Colonic mucosa (tissue), 4 donors: Measurements from ENCODE around the gene MTPN. TPM values are rescaled to one million over a fixed set of nuclear protein-coding genes. Genes with fewer than 3 reads are reported as not detected.

ENCODE experiments used
- DNase-seq: peaks from one replicate; pipeline ENCODE4 v3.0.0-alpha.2; 2020
- H3K27ac ChIP-seq: fragments of 200-600 bp; one replicate; pipeline ENCODE4 v1.8.0; 2021
- H3K27me3 ChIP-seq: fragments of 200-600 bp; one replicate; pipeline ENCODE4 v1.8.0; 2021
- H3K36me3 ChIP-seq: fragments of 200-600 bp; one replicate; pipeline ENCODE4 v1.8.0; 2021
- H3K4me1 ChIP-seq: fragments of 200-600 bp; one replicate; pipeline ENCODE4 v1.8.0; 2021; ENCODE audit warnings: mild to moderate bottlenecking
- H3K4me3 ChIP-seq: fragments of 200-600 bp; one replicate; pipeline ENCODE4 v1.8.0; 2021
- H3K9ac ChIP-seq, 2 donors: one replicate each; pipeline ENCODE4 v1.7.0; 2013; ENCODE audit warnings: control low read depth in 2 of 2, low read depth in 2 of 2, low read length in 2 of 2
- H3K9me3 ChIP-seq: fragments of 200-600 bp; one replicate; pipeline ENCODE4 v1.8.0; 2021
- intact Hi-C: fragments of 100-400 bp; cut with DNase I; formaldehyde crosslinking; loops from one replicate; pipeline ENCODE4 v1.14.1; 2022
- total RNA-seq, 2 donors: library from RNA; stranded (reverse); fragmentation: NEBNext Ultra II Directional in 1 of 2; extraction: Animal tissue kit (Norgen Biotek cat#: 25700) in 1 of 2; gene quantifications; one replicate each; pipeline ENCODE4 v1.2.1, GENCODE V29; 2021
- TF ChIP-seq, protein P1 (sequence below): fragments of 200-600 bp; IDR thresholded peaks from one replicate; pipeline ENCODE4 v1.8.0; 2022; ENCODE audit warnings: antibody characterized with exemption, mild to moderate bottlenecking
- donor health status: healthy.
- donor health status: DM: no; HTN: no; CAD: no.
- donor health status: DM: no; HTN: no; CAD: no.

MTPN gene
- total RNA-seq, 2 donors from 2014 or later: 101 to 109 TPM

DNA sequence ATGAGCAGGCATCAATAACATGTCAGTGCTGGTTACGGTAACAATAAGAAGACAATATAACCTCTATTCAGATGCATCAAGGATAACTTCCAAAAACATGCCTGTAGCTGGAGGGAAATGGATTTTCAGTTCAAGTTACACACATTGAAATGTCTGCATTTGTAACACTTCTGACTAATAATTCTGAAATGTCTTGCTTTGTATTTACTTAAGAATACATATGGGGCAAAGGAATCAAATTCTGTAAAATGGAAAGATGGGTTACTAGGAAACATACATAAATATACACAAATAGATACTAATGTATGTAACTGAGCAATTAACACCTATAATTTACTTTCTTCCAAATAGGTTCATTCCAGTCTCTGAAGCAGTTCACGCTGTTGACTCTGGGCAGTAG lies 18.6 kb upstream of the MTPN start:
- no peaks in the 10 kb centered on the region for H3K27me3 ChIP-seq
- intact Hi-C loops: no loop called here
- no peaks in the 10 kb centered on the region for H3K36me3 ChIP-seq

DNA sequence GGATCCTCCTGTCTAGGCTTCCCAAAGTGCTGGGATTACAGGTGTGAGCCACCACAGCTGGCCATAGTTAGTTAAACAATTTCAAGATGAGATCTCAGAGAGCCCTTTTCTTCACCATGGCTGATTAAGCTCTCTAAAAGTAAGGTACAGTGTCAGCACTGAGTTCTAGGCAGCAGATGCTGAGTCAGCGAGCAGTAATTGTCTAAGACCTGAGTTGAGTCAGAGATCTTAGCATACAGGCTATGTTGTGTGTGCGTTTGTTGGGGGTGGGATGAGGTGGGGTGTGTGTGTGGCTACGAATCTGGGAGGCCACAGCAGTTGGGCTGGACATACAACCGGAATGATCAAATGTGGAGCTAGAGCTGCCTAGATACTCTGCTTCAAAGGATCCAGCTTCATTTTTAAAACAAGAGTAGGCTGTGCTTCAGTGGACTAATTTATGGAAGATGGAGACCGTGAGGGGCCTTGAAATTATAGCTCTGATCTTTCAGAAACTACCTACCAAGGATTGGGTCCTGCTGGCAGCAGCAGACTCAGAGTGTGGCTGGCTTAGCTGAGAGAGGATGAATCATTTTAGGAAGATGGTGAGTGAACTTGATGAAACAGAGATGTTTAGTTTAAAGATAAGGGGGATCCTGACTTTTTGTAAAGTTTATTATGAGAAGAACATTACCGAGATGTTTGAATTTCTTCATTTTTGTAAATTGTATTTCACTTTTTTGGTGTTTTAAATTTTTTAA lies 17.5 kb upstream of the MTPN start:
- intact Hi-C loops: no loop called here
- Histone ChIP-seq H3K36me3 (no peaks in the 10 kb centered on the region), H3K27me3 (no peaks in the 10 kb centered on the region), H3K9ac (no peak overlapping the region), H3K4me1 (no peaks in the 10 kb centered on the region), H3K27ac (no peak overlapping the region), H3K4me3 (no peak overlapping the region), H3K9me3 (no peaks in the 10 kb centered on the region)
- TF ChIP-seq, protein P1, sequence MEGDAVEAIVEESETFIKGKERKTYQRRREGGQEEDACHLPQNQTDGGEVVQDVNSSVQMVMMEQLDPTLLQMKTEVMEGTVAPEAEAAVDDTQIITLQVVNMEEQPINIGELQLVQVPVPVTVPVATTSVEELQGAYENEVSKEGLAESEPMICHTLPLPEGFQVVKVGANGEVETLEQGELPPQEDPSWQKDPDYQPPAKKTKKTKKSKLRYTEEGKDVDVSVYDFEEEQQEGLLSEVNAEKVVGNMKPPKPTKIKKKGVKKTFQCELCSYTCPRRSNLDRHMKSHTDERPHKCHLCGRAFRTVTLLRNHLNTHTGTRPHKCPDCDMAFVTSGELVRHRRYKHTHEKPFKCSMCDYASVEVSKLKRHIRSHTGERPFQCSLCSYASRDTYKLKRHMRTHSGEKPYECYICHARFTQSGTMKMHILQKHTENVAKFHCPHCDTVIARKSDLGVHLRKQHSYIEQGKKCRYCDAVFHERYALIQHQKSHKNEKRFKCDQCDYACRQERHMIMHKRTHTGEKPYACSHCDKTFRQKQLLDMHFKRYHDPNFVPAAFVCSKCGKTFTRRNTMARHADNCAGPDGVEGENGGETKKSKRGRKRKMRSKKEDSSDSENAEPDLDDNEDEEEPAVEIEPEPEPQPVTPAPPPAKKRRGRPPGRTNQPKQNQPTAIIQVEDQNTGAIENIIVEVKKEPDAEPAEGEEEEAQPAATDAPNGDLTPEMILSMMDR: no peak
- DNase-seq: no peak

More for the DNA sequence above, 18.6 kb upstream of the MTPN start:
- H3K4me3 ChIP-seq: no peak overlapping the region
- no peaks in the 10 kb centered on the region for H3K9me3 ChIP-seq
- TF ChIP-seq, protein P1: no peak
- no peak for DNase-seq
- H3K9ac ChIP-seq: no peak overlapping the region
- no peak overlapping the region for H3K27ac ChIP-seq
- H3K4me1 ChIP-seq: no peaks in the 10 kb centered on the region

DNA sequence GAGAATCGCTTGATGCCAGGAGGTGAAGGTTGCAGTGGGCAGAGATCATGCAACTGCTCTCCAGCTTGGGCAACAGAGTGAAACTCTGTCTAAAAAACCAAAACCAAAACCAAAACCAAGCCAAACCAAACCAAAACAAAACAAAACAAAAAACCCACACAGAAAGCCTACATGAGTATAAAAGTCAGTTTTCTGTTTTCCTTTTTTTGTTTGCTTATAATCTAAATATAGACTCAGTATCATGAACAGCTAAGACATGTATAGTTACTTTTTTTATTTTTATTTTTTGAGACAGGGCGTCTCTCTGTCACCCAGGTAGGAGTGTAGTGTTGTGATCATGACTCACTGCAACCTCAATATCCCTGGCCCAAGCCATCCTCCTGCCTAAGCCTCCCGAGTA lies 16.8 kb upstream of the MTPN start:
- Histone ChIP-seq H3K9me3 (no peaks in the 10 kb centered on the region), H3K36me3 (no peaks in the 10 kb centered on the region), H3K27me3 (no peaks in the 10 kb centered on the region), H3K27ac (no peak overlapping the region), H3K4me1 (no peaks in the 10 kb centered on the region), H3K9ac (no peak overlapping the region), H3K4me3 (no peak overlapping the region)
- TF ChIP-seq, protein P1: no peak
- no peak for DNase-seq
- intact Hi-C loops: no loop called here

DNA sequence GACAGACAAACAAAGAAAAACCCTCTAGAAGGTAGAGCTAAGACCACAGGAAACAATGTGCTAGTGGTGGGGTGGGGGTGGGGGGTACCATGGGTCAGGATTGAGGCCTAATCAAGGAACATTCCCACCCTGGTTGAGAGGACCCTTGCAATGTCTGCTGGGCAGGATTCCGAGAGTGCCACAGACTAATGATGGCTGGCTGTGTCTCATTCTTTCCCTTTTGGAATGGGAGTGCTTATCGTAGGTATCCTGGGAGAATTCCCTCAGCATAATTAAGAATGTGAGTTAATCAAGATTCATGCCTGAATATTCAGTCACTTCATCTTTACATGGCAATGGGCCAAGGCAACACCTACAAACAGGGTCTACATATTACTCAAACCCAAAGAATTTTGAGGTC lies 14.7 kb upstream of the MTPN start:
- intact Hi-C loops: no loop called here
- Histone ChIP-seq H3K4me3 (no peak overlapping the region), H3K4me1 (no peaks in the 10 kb centered on the region), H3K9me3 (no peaks in the 10 kb centered on the region), H3K27me3 (no peaks in the 10 kb centered on the region), H3K9ac (no peak overlapping the region), H3K36me3 (no peaks in the 10 kb centered on the region), H3K27ac (no peak overlapping the region)
- TF ChIP-seq, protein P1: no peak
- DNase-seq: no peak

DNA sequence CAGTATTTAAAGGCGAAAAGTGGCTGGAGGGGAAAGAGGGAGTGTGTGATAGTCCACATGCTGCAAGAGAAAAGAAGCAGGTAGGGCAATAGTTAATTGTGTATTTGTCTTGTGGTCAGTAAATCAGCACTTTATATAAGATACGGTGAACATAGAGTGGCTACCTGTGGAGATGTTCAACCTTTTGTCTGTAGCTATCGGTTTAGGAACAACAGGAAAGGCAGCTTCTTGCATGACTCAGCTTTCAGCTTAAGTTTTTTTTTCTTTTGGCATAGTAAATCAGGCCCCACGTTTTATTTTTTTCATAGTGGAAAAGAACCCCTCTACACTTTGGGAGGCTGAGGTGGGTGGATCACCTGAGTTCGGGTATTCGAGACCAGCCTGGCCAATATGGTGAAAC lies 14.2 kb upstream of the MTPN start:
- H3K27ac ChIP-seq: no peak overlapping the region
- no peaks in the 10 kb centered on the region for H3K27me3 ChIP-seq
- no peaks in the 10 kb centered on the region for H3K9me3 ChIP-seq
- intact Hi-C loops: no loop called here
- H3K4me1 ChIP-seq: no peaks in the 10 kb centered on the region
- no peak overlapping the region for H3K9ac ChIP-seq
- DNase-seq: no peak
- TF ChIP-seq, protein P1: no peak
- H3K36me3 ChIP-seq: no peaks in the 10 kb centered on the region
- H3K4me3 ChIP-seq: no peak overlapping the region
